CD4-positive, alpha-beta T cell (primary cell): ENCODE data around the gene SNX30. TPM values are rescaled to one million over a fixed set of nuclear protein-coding genes. Genes with fewer than 3 reads are reported as not detected.

Experiments used
- ATAC-seq: fragments of 200-7000 bp; cut with Tn5 transposase; one replicate; pipeline ENCODE4 v1.10.0; 2022; ENCODE audit warnings: mild to moderate bottlenecking; ENCODE audit not compliant: poor library complexity
- CTCF ChIA-PET: fragments of 350-600 bp; sonication (Branson Sonifier 250); formaldehyde crosslinking; loops from one replicate; lab custom pipeline; 2021; ENCODE audit warnings: antibody characterized with exemption, inconsistent platforms; lab: Charles Lee
- POLR2A ChIA-PET: fragments of 350-600 bp; sonication (Branson Sonifier 250); formaldehyde crosslinking; loops from one replicate; lab custom pipeline; 2021; ENCODE audit warnings: antibody characterized with exemption, inconsistent platforms; lab: Charles Lee
- DNase-seq, 14 experiments: peaks; one replicate each; pipeline ENCODE4 v3.0.0-alpha.2; 2013 to 2020; ENCODE audit warnings: mixed read lengths in 2 of 14
- H3K27ac ChIP-seq, 2 donors: one replicate each; pipeline versions ENCODE4 v1.5.1 to v1.7.0; 2013; ENCODE audit warnings: low read length in 2 of 2, low read depth in 1 of 2, mild to moderate bottlenecking in 1 of 2
- H3K27me3 ChIP-seq, 2 experiments: 1 replicate in 1 of 2; 2 replicates in 1 of 2; pipeline versions ENCODE4 v1.6.1 to v1.7.0; 2013; ENCODE audit warnings: low read length in 2 of 2, control low read depth in 1 of 2, mild to moderate bottlenecking in 1 of 2, moderate library complexity in 1 of 2; ENCODE audit not compliant: insufficient read depth in 2 of 2, control insufficient read depth in 1 of 2
- H3K36me3 ChIP-seq: one replicate; pipeline ENCODE4 v1.6.1; 2013; ENCODE audit warnings: low read length, control low read depth; ENCODE audit not compliant: insufficient read depth
- H3K4me1 ChIP-seq: one replicate; pipeline ENCODE4 v1.6.1; 2013; ENCODE audit warnings: low read length, control low read depth; ENCODE audit not compliant: insufficient read depth
- H3K4me3 ChIP-seq: one replicate; pipeline ENCODE4 v1.5.1; 2013; ENCODE audit warnings: mild to moderate bottlenecking, low read length, moderate library complexity
- H3K9me3 ChIP-seq, 2 experiments: 1 replicate in 1 of 2; 2 replicates in 1 of 2; pipeline versions ENCODE4 v1.6.1 to v1.7.0; 2013; ENCODE audit warnings: low read length in 2 of 2, mild to moderate bottlenecking in 2 of 2, control low read depth in 1 of 2, moderate library complexity in 1 of 2; ENCODE audit not compliant: control insufficient read depth in 1 of 2, insufficient read depth in 1 of 2
- H3K27ac Mint-ChIP-seq: one replicate; pipeline ENCODE4 v1.8.0; 2020; ENCODE audit warnings: mixed read lengths
- H3K27me3 Mint-ChIP-seq: one replicate; pipeline ENCODE4 v1.8.0; 2021; ENCODE audit warnings: mixed read lengths
- H3K36me3 Mint-ChIP-seq: one replicate; pipeline ENCODE4 v1.8.0; 2021; ENCODE audit warnings: low read depth, mixed read lengths
- H3K4me1 Mint-ChIP-seq: one replicate; pipeline ENCODE4 v1.8.0; 2021; ENCODE audit warnings: low read depth, mixed read lengths
- H3K4me3 Mint-ChIP-seq: one replicate; pipeline ENCODE4 v1.8.0; 2020; ENCODE audit warnings: mild to moderate bottlenecking, mixed read lengths
- H3K9me3 Mint-ChIP-seq: one replicate; pipeline ENCODE4 v1.8.0; 2020; ENCODE audit warnings: mixed read lengths
- CTCF ChIP-seq: fragments of 200-600 bp; IDR thresholded peaks from one replicate; pipeline ENCODE4 v1.8.0; 2022; ENCODE audit warnings: antibody characterized with exemption, mild to moderate bottlenecking
- intact Hi-C, 2 experiments: fragments of 100-400 bp; cut with DNase I in 1 of 2; cut with micrococcal nuclease in 1 of 2; formaldehyde crosslinking; loops; one replicate each; pipeline versions ENCODE4 v1.15.1 to v1.9.0; 2023 to 2025; cut with DNase I, micrococcal nuclease
- total RNA-seq, 174 experiments: library from RNA in 2 of 174; stranded (reverse) in 2 of 174; gene quantifications; one replicate each; pipeline ENCODE4 v1.2.3 and lab custom pipeline; 2021 to 2026

SNX30 gene
- total RNA-seq, 2 experiments from 2014 or later: 5.2 to 5.8 TPM

- peaks cover 38% of the 10 kb centered on the region for H3K36me3 Mint-ChIP-seq
- H3K27me3 ChIP-seq: no peaks in the 10 kb centered on the region
- ChIA-PET CTCF (no interaction called here), POLR2A (no interaction called here)
- H3K27me3 Mint-ChIP-seq: no peaks in the 10 kb centered on the region
- no peak for TF ChIP-seq CTCF
- no peak overlapping the region for H3K27ac ChIP-seq
- H3K4me1 ChIP-seq: peaks cover 5% of the 10 kb centered on the region
- H3K36me3 ChIP-seq: peaks cover 15% of the 10 kb centered on the region
- no peak overlapping the region for H3K4me3 ChIP-seq
- no peak overlapping the region for H3K4me3 Mint-ChIP-seq
- no peaks in the 10 kb centered on the region for H3K9me3 Mint-ChIP-seq
- no peaks in the 10 kb centered on the region for H3K9me3 ChIP-seq
- DNase-seq (no peak), ATAC-seq (no peak)
- intact Hi-C loops: no loop called here
- H3K4me1 Mint-ChIP-seq: peaks cover 12% of the 10 kb centered on the region
- no peak overlapping the region for H3K27ac Mint-ChIP-seq
Observed at GRCh38 chr9:112848316-112849151, 98.0 kb downstream of the SNX30 start.

- ATAC-seq (no peak), DNase-seq (no peak)
- TF ChIP-seq CTCF: no peak
- intact Hi-C loops: no loop called here
- no peaks in the 10 kb centered on the region for H3K9me3 Mint-ChIP-seq
- peaks cover 5% of the 10 kb centered on the region for H3K4me1 Mint-ChIP-seq
- CTCF ChIA-PET: no interaction called here
- Histone ChIP-seq H3K27ac (no peak overlapping the region), H3K4me3 (no peak overlapping the region), H3K27me3 (no peaks in the 10 kb centered on the region), H3K9me3 (no peaks in the 10 kb centered on the region), H3K4me1 (peaks cover 5% of the 10 kb centered on the region), H3K36me3 (peaks cover 15% of the 10 kb centered on the region)
- POLR2A ChIA-PET: no interaction called here
- no peak overlapping the region for H3K4me3 Mint-ChIP-seq
- H3K27ac Mint-ChIP-seq: no peak overlapping the region
- H3K36me3 Mint-ChIP-seq: peaks cover 42% of the 10 kb centered on the region
- no peaks in the 10 kb centered on the region for H3K27me3 Mint-ChIP-seq
Observed at GRCh38 chr9:112849363-112849922, 98.9 kb downstream of the SNX30 start.

- Histone ChIP-seq H3K4me3 (no peak overlapping the region), H3K9me3 (no peaks in the 10 kb centered on the region), H3K27me3 (no peaks in the 10 kb centered on the region), H3K27ac (no peak overlapping the region), H3K36me3 (peaks cover 18% of the 10 kb centered on the region), H3K4me1 (peaks cover 5% of the 10 kb centered on the region)
- ATAC-seq (no peak), DNase-seq (no peak)
- CTCF ChIA-PET: no interaction called here
- intact Hi-C loops: no loop called here
- POLR2A ChIA-PET: no interaction called here
- H3K27me3 Mint-ChIP-seq: no peaks in the 10 kb centered on the region
- no peaks in the 10 kb centered on the region for H3K4me1 Mint-ChIP-seq
- H3K9me3 Mint-ChIP-seq: no peaks in the 10 kb centered on the region
- no peak overlapping the region for H3K27ac Mint-ChIP-seq
- H3K36me3 Mint-ChIP-seq: peaks cover 43% of the 10 kb centered on the region
- H3K4me3 Mint-ChIP-seq: no peak overlapping the region
- TF ChIP-seq CTCF: no peak
Observed at GRCh38 chr9:112850840-112851239, 100.3 kb downstream of the SNX30 start.
